Right atrium auricular region (tissue), 2 donors: Measurements from ENCODE around the gene CCL25. TPM values are rescaled to one million over a fixed set of nuclear protein-coding genes. Genes with fewer than 3 reads are reported as not detected.

Experiments used
- DNase-seq: peaks from one replicate; pipeline ENCODE4 v3.0.0-alpha.2; 2019; ENCODE audit warnings: low spot score
- H3K27ac ChIP-seq, 2 donors: fragments of 200-600 bp; sonication (generic); 1 replicate in 1 of 2; 2 replicates in 1 of 2; pipeline ENCODE4 v1.5.1; 2016 to 2019
- H3K27me3 ChIP-seq, 2 donors: fragments of 200-600 bp; sonication (generic); one replicate each; pipeline versions ENCODE4 v1.5.1 to v1.6.0; 2017 to 2019
- H3K36me3 ChIP-seq: fragments of 200-600 bp; sonication (generic); one replicate; pipeline ENCODE4 v1.5.1; 2016
- H3K4me1 ChIP-seq, 2 donors: fragments of 200-600 bp; sonication (generic); one replicate each; pipeline versions ENCODE4 v1.5.1 to v1.6.0; 2017 to 2019
- H3K4me3 ChIP-seq, 2 donors: fragments of 200-600 bp; sonication (generic); 1 replicate in 1 of 2; 2 replicates in 1 of 2; pipeline ENCODE4 v1.5.1; 2017 to 2019; ENCODE audit warnings: mild to moderate bottlenecking in 1 of 2, moderate library complexity in 1 of 2
- H3K9me3 ChIP-seq, 2 donors: fragments of 200-600 bp; sonication (generic); one replicate each; pipeline ENCODE4 v1.5.1; 2019
- CTCF ChIP-seq, 2 donors: fragments of 200-600 bp; sonication (generic); IDR thresholded peaks; one replicate each; pipeline ENCODE4 v1.5.1; 2019; ENCODE audit warnings: antibody characterized with exemption in 2 of 2
- total RNA-seq, 2 donors: library from RNA; depleted of rRNA; stranded (reverse); fragments of >200 nt; gene quantifications; one replicate each; pipeline ENCODE4 v1.1.0, GENCODE V29; 2016

CCL25 gene
- total RNA-seq, 2 donors from 2014 or later = not detected

DNA sequence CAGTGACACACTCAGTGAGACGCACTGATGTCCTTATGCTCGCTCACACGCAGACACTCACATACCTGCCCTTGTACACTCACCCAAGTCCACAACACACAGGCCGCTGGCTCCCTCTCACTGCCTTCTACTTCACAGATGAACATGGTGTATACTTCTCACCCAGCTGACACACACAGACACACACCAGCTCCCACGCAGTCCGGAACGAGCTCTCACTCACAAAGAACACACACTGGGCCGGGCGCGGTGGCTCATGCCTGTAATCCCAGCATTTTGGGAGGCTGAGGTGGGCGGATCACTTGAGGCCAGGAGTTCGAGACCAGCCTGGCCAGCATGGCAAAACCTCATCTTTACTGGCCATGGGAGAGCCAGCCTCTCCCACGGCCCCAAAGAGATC lies 31.6 kb downstream of the CCL25 start:
- Histone ChIP-seq H3K4me1 (no peaks in the 10 kb centered on the region), H3K9me3 (no peaks in the 10 kb centered on the region), H3K27ac (no peak overlapping the region), H3K27me3 (no peaks in the 10 kb centered on the region), H3K36me3 (no peaks in the 10 kb centered on the region), H3K4me3 (no peak overlapping the region)
- no peak for DNase-seq
- TF ChIP-seq CTCF (IDR thresholded peaks at IDR 0.05) = no peak

DNA sequence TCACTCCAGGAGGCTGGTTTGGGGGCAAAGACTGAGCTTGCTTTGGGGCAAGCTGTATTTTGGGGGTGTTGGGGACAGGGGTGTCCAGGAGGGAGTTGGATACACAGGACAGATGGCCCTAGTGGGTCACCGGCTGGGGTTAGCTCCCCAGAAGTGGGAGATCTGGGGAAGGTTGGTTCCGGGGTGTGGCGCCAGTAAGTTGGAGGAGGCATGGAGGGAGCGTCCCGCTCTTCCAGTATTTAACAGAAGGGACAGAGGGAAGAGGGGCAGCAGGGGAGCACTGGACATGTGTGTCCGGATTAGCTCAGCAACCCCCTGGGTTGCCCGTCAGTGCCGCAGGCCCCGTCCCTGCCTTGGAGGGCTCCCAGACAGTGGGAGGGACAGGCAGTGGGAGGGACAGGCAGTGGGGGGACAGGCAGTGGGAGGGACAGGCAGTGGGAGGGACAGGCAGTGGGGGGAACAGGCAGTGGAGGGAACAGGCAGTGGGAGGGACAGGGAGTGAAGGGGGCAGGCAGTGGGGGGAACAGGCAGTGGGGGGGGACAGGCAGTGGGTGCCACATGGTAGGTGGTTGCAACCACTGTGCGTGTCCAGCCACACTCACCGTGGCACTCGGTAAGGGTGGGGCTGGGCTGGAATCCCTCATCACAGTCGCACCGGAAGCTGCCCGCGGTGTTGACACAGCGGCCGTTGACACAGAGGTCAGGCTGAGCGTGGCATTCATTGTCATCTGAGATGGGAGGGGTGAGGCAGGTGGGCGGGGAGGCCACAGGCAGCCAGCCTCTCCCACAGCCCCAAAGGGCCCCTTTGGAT lies 33.2 kb downstream of the CCL25 start:
- Histone ChIP-seq H3K36me3 (no peaks in the 10 kb centered on the region), H3K9me3 (no peaks in the 10 kb centered on the region), H3K4me1 (no peaks in the 10 kb centered on the region), H3K27me3 (no peaks in the 10 kb centered on the region), H3K27ac (no peak overlapping the region), H3K4me3 (no peak overlapping the region)
- no peak for TF ChIP-seq CTCF (IDR thresholded peaks at IDR 0.05)
- DNase-seq = no peak

DNA sequence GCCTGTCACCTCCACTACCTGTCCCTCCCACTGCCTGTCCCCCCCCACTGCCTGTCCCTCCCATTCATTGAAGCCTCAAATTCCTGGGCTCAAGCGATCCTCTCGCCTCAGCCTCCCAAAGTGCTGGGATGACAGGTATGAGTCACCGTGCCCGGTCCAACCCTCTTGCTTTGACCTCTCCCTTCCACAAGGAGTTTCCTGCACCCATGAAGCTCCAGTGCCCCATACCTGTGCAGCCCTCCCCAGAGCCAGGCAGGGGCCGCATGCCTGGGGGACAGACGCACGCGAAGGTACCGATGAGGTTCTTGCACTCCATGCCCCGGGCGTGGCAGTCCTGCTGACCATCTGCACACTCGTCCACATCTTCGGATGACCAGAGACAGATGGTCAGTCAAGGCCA lies 34.3 kb downstream of the CCL25 start:
- H3K27me3 ChIP-seq = no peaks in the 10 kb centered on the region
- no peak overlapping the region for H3K27ac ChIP-seq
- no peaks in the 10 kb centered on the region for H3K9me3 ChIP-seq
- no peak for DNase-seq
- H3K36me3 ChIP-seq = no peaks in the 10 kb centered on the region
- no peak for TF ChIP-seq CTCF (IDR thresholded peaks at IDR 0.05)
- no peak overlapping the region for H3K4me3 ChIP-seq
- H3K4me1 ChIP-seq = no peaks in the 10 kb centered on the region

GRCh38 chr19:8087876-8088275 lies 35.3 kb downstream of the CCL25 start:
- Histone ChIP-seq H3K9me3 (no peaks in the 10 kb centered on the region), H3K4me3 (no peak overlapping the region), H3K4me1 (no peaks in the 10 kb centered on the region), H3K27ac (no peak overlapping the region), H3K27me3 (no peaks in the 10 kb centered on the region), H3K36me3 (no peaks in the 10 kb centered on the region)
- no peak for DNase-seq
- TF ChIP-seq CTCF (IDR thresholded peaks at IDR 0.05) = no peak

DNA sequence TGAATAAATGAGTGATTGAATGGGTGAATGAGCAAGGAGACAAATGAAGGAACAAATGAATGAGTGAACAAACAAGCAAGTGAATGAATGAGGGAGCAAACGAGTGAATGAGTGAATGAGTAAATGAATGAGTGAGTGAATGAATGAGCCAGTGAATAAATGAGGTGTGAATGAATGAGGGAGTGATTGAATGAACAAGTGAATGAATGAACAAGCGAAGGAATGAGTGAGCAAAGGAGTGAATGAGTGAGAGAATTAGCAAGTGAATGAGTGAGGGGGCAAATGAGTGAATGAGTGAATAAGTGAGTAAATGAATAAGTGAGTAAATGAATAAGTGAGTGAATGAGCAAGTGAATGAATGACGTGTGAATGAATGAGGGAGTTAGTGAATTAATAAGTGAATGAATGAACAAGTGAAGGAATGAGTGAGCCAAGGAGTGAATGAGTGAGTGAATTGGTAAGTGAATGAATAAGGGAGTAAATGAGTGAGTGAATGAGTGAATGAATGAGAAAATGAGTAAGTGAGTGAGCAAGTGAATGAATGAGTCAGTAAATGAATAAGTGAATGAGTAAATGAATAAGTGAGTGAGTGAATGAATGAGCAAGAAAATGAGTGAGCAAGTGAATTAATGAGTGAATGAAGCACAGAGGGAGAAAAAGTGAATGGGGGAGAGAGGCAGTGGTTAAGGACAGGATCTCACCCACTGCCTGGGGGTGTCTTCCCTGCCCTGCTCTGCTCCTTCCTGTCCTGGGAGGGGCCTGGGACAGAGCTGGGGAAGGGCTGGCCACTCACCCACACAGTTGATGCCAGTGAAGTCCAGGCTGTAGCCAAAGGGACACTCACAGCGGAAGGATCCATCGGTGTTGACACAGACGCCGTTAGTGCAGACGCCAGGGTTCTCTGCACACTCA lies 36.4 kb downstream of the CCL25 start:
- TF ChIP-seq CTCF (IDR thresholded peaks at IDR 0.05) = no peak
- no peak for DNase-seq
- no peaks in the 10 kb centered on the region for H3K27me3 ChIP-seq
- no peaks in the 10 kb centered on the region for H3K36me3 ChIP-seq
- H3K27ac ChIP-seq = no peak overlapping the region
- H3K9me3 ChIP-seq = peaks cover 0 to 6% of the 10 kb centered on the region in 2 donors
- no peaks in the 10 kb centered on the region for H3K4me1 ChIP-seq
- H3K4me3 ChIP-seq = no peak overlapping the region
